ENCODE data around the gene PLCL1.

Gene PLCL1

GRCh38 chr2:198056836-198057235 is 252.4 kb downstream of the PLCL1 start:
- Histone ChIP-seq H3K27me3 (ENCODE audit: control insufficient read depth, insufficient read depth, low read length) (no peaks in the 10 kb centered on the region), H3K36me3 (ENCODE audit: control insufficient read depth, low read depth, low read length) (no peaks in the 10 kb centered on the region)

GRCh38 chr2:198059800-198060199 is 255.4 kb downstream of the PLCL1 start:
- Histone ChIP-seq H3K36me3 (ENCODE audit: control insufficient read depth, low read depth, low read length) (no peaks in the 10 kb centered on the region), H3K4me1 (ENCODE audit: control insufficient read depth, low read depth, low read length) (no peaks in the 10 kb centered on the region), H3K27me3 (ENCODE audit: control insufficient read depth, insufficient read depth, low read length) (no peaks in the 10 kb centered on the region), H3K9me3 (ENCODE audit: control insufficient read depth, low read depth, low read length) (no peaks in the 10 kb centered on the region), H3K27ac (ENCODE audit: low read length) (no peak overlapping the region), H3K4me3 (ENCODE audit: low read length) (no peak overlapping the region), H3K9ac (ENCODE audit: low read length) (no peak overlapping the region)

More at GRCh38 chr2:198056836-198057235, 252.4 kb downstream of the PLCL1 start:
- Histone ChIP-seq H3K4me3 (ENCODE audit: low read length) (no peak overlapping the region), H3K9ac (ENCODE audit: low read length) (no peak overlapping the region), H3K4me1 (ENCODE audit: control insufficient read depth, low read depth, low read length) (no peaks in the 10 kb centered on the region), H3K27ac (ENCODE audit: low read length) (no peak overlapping the region), H3K9me3 (ENCODE audit: control insufficient read depth, low read depth, low read length) (no peaks in the 10 kb centered on the region)

DNA sequence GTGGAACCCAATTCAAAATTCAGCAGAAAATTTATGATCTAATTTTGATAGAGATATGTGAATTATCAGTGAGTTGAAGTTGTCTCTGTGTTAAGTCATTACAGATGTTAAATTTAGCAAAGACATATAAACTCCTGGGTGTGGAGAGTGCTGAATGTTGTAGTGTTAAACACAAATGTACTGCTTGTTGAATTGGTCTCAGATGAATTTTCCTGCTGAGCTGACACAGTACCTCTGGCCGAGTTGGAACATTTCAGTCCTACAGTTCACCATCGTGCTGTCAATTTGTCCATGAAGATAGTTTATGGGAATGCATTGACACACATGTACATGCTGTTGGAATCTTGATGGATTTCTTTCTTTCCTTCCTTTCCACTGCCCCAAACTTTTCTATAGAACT is 255.9 kb downstream of the PLCL1 start:
- H3K27ac ChIP-seq (ENCODE audit: low read length) = no peak overlapping the region

DNA sequence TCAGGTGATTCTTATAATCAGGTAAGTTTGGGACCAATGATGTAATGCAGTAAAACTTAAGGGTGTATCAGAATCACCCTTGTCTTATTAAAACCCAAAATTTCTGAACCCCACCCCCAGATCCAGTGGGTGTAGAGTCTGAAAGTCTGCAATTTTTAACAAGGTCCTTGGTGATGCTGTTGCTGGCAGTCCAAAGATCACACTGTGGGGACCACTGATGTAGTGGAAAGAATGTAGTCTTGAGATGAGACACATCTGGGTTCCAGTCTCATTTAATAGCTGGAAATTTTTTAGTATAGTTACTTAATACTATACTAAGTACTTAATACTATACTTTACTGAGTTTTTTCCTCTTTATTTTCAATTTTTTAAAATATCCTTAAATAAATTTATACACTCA is 258.4 kb downstream of the PLCL1 start:
- Histone ChIP-seq H3K36me3 (ENCODE audit: control insufficient read depth, low read depth, low read length) (no peaks in the 10 kb centered on the region), H3K9me3 (ENCODE audit: control insufficient read depth, low read depth, low read length) (no peaks in the 10 kb centered on the region), H3K9ac (ENCODE audit: low read length) (no peak overlapping the region), H3K27ac (ENCODE audit: low read length) (no peak overlapping the region), H3K4me3 (ENCODE audit: low read length) (no peak overlapping the region), H3K4me1 (ENCODE audit: control insufficient read depth, low read depth, low read length) (no peaks in the 10 kb centered on the region), H3K27me3 (ENCODE audit: control insufficient read depth, insufficient read depth, low read length) (no peaks in the 10 kb centered on the region)

More for the DNA sequence above, 255.9 kb downstream of the PLCL1 start:
- Histone ChIP-seq H3K27me3 (ENCODE audit: control insufficient read depth, insufficient read depth, low read length) (no peaks in the 10 kb centered on the region), H3K9me3 (ENCODE audit: control insufficient read depth, low read depth, low read length) (no peaks in the 10 kb centered on the region), H3K36me3 (ENCODE audit: control insufficient read depth, low read depth, low read length) (no peaks in the 10 kb centered on the region), H3K4me3 (ENCODE audit: low read length) (no peak overlapping the region), H3K4me1 (ENCODE audit: control insufficient read depth, low read depth, low read length) (no peaks in the 10 kb centered on the region), H3K9ac (ENCODE audit: low read length) (no peak overlapping the region)

DNA sequence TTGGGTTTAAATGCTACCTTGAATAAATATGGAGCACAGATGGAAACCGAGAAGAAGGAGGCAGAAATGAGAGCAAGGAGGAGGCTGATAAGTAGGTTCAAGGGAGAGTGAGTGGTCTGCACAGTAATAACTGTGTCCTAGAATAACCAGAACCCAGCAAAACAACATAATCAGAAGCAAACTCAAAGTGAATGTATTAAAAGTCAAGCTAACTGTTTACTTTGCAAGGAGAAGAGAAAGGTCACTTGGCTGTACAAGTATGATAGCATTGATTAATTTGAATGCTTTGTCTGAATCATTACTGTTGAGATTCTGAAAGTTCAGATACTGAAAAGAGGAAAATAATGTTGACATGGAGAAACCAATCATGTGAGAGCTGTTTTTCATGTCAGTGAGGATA is 258.8 kb downstream of the PLCL1 start:
- no peaks in the 10 kb centered on the region for H3K4me1 ChIP-seq (ENCODE audit: control insufficient read depth, low read depth, low read length)
- H3K27me3 ChIP-seq (ENCODE audit: control insufficient read depth, insufficient read depth, low read length) = no peaks in the 10 kb centered on the region
- no peaks in the 10 kb centered on the region for H3K9me3 ChIP-seq (ENCODE audit: control insufficient read depth, low read depth, low read length)
- no peaks in the 10 kb centered on the region for H3K36me3 ChIP-seq (ENCODE audit: control insufficient read depth, low read depth, low read length)
- no peak overlapping the region for H3K4me3 ChIP-seq (ENCODE audit: low read length)
- no peak overlapping the region for H3K9ac ChIP-seq (ENCODE audit: low read length)
- H3K27ac ChIP-seq (ENCODE audit: low read length) = no peak overlapping the region

DNA sequence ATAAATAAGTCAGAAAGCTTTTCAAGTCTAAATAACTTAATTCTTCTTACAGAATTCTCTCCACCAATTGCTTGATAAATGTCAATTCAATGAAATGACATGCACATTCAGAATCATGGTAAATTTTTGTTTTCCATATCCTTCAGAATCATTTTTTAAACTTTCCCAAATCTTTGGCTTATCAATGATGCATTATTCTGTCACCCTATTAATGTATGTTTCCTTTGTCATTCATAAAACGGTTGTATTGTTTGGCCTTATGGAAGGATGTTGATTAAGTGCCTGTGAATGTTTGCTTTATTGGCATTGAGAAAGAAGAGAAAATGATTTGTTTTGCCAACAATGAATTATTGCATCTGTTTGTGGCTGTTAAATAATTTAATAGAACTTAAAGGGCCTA is 260.9 kb downstream of the PLCL1 start:
- Histone ChIP-seq H3K36me3 (ENCODE audit: control insufficient read depth, low read depth, low read length) (no peaks in the 10 kb centered on the region), H3K27ac (ENCODE audit: low read length) (no peak overlapping the region), H3K4me3 (ENCODE audit: low read length) (no peak overlapping the region), H3K4me1 (ENCODE audit: control insufficient read depth, low read depth, low read length) (no peaks in the 10 kb centered on the region), H3K9me3 (ENCODE audit: control insufficient read depth, low read depth, low read length) (no peaks in the 10 kb centered on the region), H3K9ac (ENCODE audit: low read length) (no peak overlapping the region), H3K27me3 (ENCODE audit: control insufficient read depth, insufficient read depth, low read length) (no peaks in the 10 kb centered on the region)

DNA sequence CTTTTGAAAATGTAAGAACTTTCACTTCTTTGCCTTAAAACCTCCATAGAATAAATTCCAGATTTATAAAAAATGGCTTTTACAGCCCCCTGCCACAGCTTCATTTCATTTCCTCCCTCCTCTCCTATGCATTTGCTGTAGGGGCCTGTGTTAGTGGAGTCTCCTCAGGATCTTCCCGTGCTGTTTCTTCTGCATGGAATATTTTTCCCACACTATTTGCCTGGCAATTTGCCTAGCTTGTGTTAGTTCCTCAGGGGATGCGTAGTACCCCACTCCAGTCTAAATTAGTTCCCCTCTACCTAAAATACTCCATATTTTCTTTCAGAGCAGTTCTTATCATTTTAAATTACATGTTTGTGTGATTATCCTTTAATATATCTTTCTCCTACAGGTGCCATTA is 262.2 kb downstream of the PLCL1 start:
- Histone ChIP-seq H3K27ac (ENCODE audit: low read length) (no peak overlapping the region), H3K4me1 (ENCODE audit: control insufficient read depth, low read depth, low read length) (no peaks in the 10 kb centered on the region), H3K9ac (ENCODE audit: low read length) (no peak overlapping the region), H3K9me3 (ENCODE audit: control insufficient read depth, low read depth, low read length) (no peaks in the 10 kb centered on the region), H3K4me3 (ENCODE audit: low read length) (no peak overlapping the region), H3K36me3 (ENCODE audit: control insufficient read depth, low read depth, low read length) (no peaks in the 10 kb centered on the region), H3K27me3 (ENCODE audit: control insufficient read depth, insufficient read depth, low read length) (no peaks in the 10 kb centered on the region)

GRCh38 chr2:198072655-198073054 is 268.3 kb downstream of the PLCL1 start:
- H3K27ac ChIP-seq (ENCODE audit: low read length) = no peak overlapping the region
- no peak overlapping the region for H3K4me3 ChIP-seq (ENCODE audit: low read length)
- H3K9ac ChIP-seq (ENCODE audit: low read length) = no peak overlapping the region
- peaks cover 3% of the 10 kb centered on the region for H3K4me1 ChIP-seq (ENCODE audit: control insufficient read depth, low read depth, low read length)
- H3K9me3 ChIP-seq (ENCODE audit: control insufficient read depth, low read depth, low read length) = no peaks in the 10 kb centered on the region
- H3K36me3 ChIP-seq (ENCODE audit: control insufficient read depth, low read depth, low read length) = no peaks in the 10 kb centered on the region
- no peaks in the 10 kb centered on the region for H3K27me3 ChIP-seq (ENCODE audit: control insufficient read depth, insufficient read depth, low read length)

DNA sequence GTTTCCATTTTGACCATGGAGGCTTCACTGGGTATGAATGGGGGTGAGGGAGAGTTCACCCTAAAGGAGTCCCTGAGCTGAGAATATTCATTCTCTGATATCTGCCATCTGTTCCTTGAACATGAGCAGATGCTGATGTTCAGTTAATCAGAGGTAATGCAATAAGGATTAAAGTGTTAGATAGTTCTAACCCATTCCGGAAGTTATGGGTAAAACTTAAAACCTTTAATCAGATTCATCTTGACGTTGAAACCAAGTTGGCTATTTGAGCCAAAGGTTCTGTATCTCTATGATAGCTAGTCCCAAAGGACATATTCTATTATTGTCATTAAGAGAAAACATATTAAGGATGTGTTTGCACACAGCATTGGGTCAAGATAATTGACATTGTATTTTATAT is 268.9 kb downstream of the PLCL1 start:
- Histone ChIP-seq H3K4me1 (ENCODE audit: control insufficient read depth, low read depth, low read length) (peaks cover 3% of the 10 kb centered on the region), H3K27ac (ENCODE audit: low read length) (no peak overlapping the region), H3K9me3 (ENCODE audit: control insufficient read depth, low read depth, low read length) (no peaks in the 10 kb centered on the region), H3K36me3 (ENCODE audit: control insufficient read depth, low read depth, low read length) (no peaks in the 10 kb centered on the region), H3K4me3 (ENCODE audit: low read length) (no peak overlapping the region), H3K9ac (ENCODE audit: low read length) (no peak overlapping the region), H3K27me3 (ENCODE audit: control insufficient read depth, insufficient read depth, low read length) (no peaks in the 10 kb centered on the region)

- no peak overlapping the region for H3K4me3 ChIP-seq (ENCODE audit: low read length)
- H3K36me3 ChIP-seq (ENCODE audit: control insufficient read depth, low read depth, low read length) = no peaks in the 10 kb centered on the region
- H3K27me3 ChIP-seq (ENCODE audit: control insufficient read depth, insufficient read depth, low read length) = no peaks in the 10 kb centered on the region
- H3K9ac ChIP-seq (ENCODE audit: low read length) = no peak overlapping the region
- H3K9me3 ChIP-seq (ENCODE audit: control insufficient read depth, low read depth, low read length) = no peaks in the 10 kb centered on the region
- H3K27ac ChIP-seq (ENCODE audit: low read length) = no peak overlapping the region
- peaks cover 2% of the 10 kb centered on the region for H3K4me1 ChIP-seq (ENCODE audit: control insufficient read depth, low read depth, low read length)
Observed at GRCh38 chr2:198077477-198077876, 273.1 kb downstream of the PLCL1 start.

- Histone ChIP-seq H3K27ac (ENCODE audit: low read length) (no peak overlapping the region), H3K9me3 (ENCODE audit: control insufficient read depth, low read depth, low read length) (no peaks in the 10 kb centered on the region), H3K9ac (ENCODE audit: low read length) (no peak overlapping the region), H3K27me3 (ENCODE audit: control insufficient read depth, insufficient read depth, low read length) (no peaks in the 10 kb centered on the region), H3K4me3 (ENCODE audit: low read length) (no peak overlapping the region), H3K36me3 (ENCODE audit: control insufficient read depth, low read depth, low read length) (no peaks in the 10 kb centered on the region), H3K4me1 (ENCODE audit: control insufficient read depth, low read depth, low read length) (no peaks in the 10 kb centered on the region)
Observed at GRCh38 chr2:198080879-198081765, 276.7 kb downstream of the PLCL1 start.

GRCh38 chr2:198084156-198084555 is 279.8 kb downstream of the PLCL1 start:
- Histone ChIP-seq H3K27me3 (ENCODE audit: control insufficient read depth, insufficient read depth, low read length) (no peaks in the 10 kb centered on the region), H3K9me3 (ENCODE audit: control insufficient read depth, low read depth, low read length) (no peaks in the 10 kb centered on the region), H3K36me3 (ENCODE audit: control insufficient read depth, low read depth, low read length) (no peaks in the 10 kb centered on the region), H3K4me3 (ENCODE audit: low read length) (no peak overlapping the region), H3K27ac (ENCODE audit: low read length) (no peak overlapping the region), H3K4me1 (ENCODE audit: control insufficient read depth, low read depth, low read length) (no peaks in the 10 kb centered on the region), H3K9ac (ENCODE audit: low read length) (no peak overlapping the region)

All from iPS-18a (cell line).